GM20000 (cell line): ENCODE data around the gene HERPUD1.

Experiments
- DNase-seq: peaks from one replicate; pipeline ENCODE4 v3.0.0; 2012; ENCODE audit warnings: low spot score
- TF ChIP-seq, protein P1 (sequence below): IDR thresholded peaks from 2 replicates; pipeline ENCODE4 v1.5.1; 2012; ENCODE audit warnings: mild to moderate bottlenecking, control low read depth; ENCODE audit errors: extremely low read depth, missing control alignments

The HERPUD1 gene

GRCh38 chr16:56938664-56939513, 6.9 kb downstream of the HERPUD1 start:
- TF ChIP-seq, protein P1, sequence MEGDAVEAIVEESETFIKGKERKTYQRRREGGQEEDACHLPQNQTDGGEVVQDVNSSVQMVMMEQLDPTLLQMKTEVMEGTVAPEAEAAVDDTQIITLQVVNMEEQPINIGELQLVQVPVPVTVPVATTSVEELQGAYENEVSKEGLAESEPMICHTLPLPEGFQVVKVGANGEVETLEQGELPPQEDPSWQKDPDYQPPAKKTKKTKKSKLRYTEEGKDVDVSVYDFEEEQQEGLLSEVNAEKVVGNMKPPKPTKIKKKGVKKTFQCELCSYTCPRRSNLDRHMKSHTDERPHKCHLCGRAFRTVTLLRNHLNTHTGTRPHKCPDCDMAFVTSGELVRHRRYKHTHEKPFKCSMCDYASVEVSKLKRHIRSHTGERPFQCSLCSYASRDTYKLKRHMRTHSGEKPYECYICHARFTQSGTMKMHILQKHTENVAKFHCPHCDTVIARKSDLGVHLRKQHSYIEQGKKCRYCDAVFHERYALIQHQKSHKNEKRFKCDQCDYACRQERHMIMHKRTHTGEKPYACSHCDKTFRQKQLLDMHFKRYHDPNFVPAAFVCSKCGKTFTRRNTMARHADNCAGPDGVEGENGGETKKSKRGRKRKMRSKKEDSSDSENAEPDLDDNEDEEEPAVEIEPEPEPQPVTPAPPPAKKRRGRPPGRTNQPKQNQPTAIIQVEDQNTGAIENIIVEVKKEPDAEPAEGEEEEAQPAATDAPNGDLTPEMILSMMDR, result no peak
- no peak for DNase-seq

DNA sequence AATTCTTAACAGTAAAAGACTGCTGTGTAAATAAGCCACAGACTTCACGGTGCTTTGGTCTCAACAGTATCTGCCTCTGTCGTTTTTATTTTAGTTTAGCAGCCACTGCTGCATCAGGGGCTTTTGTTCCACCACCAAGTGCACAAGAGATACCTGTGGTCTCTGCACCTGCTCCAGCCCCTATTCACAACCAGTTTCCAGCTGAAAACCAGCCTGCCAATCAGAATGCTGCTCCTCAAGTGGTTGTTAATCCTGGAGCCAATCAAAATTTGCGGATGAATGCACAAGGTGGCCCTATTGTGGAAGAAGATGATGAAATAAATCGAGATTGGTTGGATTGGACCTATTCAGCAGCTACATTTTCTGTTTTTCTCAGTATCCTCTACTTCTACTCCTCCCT, 7.9 kb downstream of the HERPUD1 start:
- no peak for DNase-seq
- TF ChIP-seq, protein P1, result no peak

DNA sequence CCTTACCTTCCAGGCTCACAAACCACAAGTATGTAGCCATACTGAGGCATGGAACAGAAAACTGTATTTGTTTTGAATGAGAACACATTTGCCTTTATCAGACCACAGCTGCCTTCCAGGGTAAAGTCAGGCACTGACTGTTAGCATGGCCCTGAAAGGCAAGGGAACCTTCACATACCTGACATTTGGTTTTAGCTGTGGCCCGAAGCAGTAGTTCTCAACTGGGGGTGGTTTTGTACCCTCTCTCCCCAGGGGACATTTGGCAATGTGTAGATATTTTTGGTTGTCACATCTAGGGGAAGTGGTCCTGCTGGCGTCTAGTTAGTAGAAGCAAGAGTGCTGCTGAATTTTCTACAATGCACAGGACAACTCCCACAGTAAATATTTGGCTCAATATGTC, 9.2 kb downstream of the HERPUD1 start:
- no peak for DNase-seq
- TF ChIP-seq, protein P1, result no peak

DNA sequence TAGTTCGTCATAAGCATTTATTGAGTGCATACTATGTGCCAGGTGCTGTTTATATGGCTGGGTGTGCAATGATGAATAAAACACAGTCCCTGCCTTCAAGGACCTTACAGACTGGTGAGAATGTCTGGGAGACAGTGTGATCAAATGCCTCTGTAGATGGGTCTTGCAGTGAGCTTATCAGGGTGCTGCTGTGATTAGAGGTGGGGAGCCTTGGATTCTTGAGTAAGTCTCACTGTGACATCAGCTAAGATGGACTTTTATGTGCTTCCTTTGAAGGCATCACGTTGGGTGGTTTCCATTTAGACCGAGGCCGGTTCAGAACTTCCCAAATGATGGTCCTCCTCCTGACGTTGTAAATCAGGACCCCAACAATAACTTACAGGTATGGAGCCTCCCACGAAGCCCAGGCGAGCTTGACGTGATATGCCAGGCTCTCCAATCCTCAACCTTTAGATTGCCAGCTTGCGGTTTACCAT, 10.0 kb downstream of the HERPUD1 start:
- TF ChIP-seq, protein P1, result no peak
- DNase-seq, result no peak

GRCh38 chr16:56943761-56944375, 11.9 kb downstream of the HERPUD1 start:
- TF ChIP-seq, protein P1, result no peak
- DNase-seq, result no peak

- TF ChIP-seq, protein P1, result no peak
- DNase-seq, result no peak
Observed at GRCh38 chr16:56944954-56945839, 13.3 kb downstream of the HERPUD1 start.
